Retinal pigment epithelial cell (primary cell): Measurements from ENCODE around the gene TIGAR.

Source experiments
- DNase-seq: peaks from one replicate; pipeline ENCODE4 v3.0.0-alpha.2; 2010; ENCODE audit warnings: low read depth
- H3K4me3 ChIP-seq: 2 replicates; pipeline ENCODE4 v1.5.1; 2011; ENCODE audit warnings: mild to moderate bottlenecking, low read length, control low read depth, moderate library complexity
- CTCF ChIP-seq: conservative IDR thresholded peaks from 2 replicates; pipeline ENCODE4 v1.5.1; 2011; ENCODE audit warnings: low read depth, low read length, control low read depth, inconsistent platforms

TIGAR gene

GRCh38 chr12:4275016-4275869 lies 45.8 kb upstream of the TIGAR start:
- no peak for DNase-seq
- peak overlapping the region; percentile 61 for H3K4me3 ChIP-seq
- TF ChIP-seq CTCF = no peak

- no peak for DNase-seq
- peak overlapping the region; percentile 61 for H3K4me3 ChIP-seq
- no peak for TF ChIP-seq CTCF
Observed at GRCh38 chr12:4275870-4276301, 45.1 kb upstream of the TIGAR start.

DNA sequence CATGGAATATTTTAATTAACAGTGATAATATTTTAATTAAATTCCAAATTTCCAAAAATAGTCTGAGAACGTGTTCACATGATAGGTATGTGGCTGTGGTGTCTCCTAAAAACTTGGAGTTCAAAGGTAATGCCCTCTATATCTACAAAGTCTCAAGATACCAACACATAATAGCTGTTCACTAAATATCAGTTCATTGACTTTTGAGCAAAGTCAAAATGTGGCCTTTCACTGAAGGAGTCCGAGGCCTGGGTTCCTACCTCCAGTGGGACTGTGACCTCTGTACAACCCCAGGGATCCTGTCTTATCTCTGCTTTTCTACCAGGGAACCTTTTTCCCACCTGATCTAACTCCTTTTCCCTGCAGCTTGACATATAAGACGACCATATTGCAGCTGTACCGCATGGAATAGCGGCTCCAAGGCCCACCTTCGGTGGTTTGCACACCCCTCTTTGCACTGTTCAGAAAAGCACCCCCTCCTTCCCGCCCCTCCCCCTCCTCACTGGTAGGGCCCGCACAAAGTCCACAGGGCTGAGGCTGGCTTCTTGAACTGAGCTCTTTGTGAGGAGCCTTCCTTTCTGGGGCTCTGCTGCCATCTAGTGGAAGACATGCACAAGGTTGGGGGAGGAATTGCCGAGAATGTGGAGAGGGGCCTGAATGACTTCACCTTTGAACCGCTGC lies 44.3 kb upstream of the TIGAR start:
- peak; percentile 56 for DNase-seq
- TF ChIP-seq CTCF = peak; percentile 94
- no peak overlapping the region for H3K4me3 ChIP-seq

DNA sequence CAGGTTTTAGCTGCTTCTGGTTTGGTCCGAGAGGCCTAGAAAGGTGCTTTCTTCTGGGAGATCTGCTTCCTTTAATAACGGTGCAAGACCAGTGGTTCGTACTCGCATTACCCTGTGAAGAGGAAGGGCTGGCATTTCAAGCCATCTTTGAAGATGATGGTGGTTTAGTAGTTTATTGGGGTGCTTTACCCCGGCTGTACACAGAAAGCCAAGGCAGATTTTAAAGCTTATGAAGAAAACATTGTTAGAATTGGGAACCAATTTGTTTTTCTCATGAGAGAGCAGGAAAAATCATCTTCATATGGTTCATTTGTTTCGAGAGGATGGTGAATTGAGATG lies 43.8 kb upstream of the TIGAR start:
- TF ChIP-seq CTCF = no peak
- DNase-seq = no peak
- no peak overlapping the region for H3K4me3 ChIP-seq

GRCh38 chr12:4277857-4278256 lies 43.2 kb upstream of the TIGAR start:
- TF ChIP-seq CTCF = no peak
- DNase-seq = no peak
- no peak overlapping the region for H3K4me3 ChIP-seq

- no peak for TF ChIP-seq CTCF
- no peak overlapping the region for H3K4me3 ChIP-seq
- DNase-seq = no peak
Observed at GRCh38 chr12:4278329-4279197, 42.5 kb upstream of the TIGAR start.
